ENCODE results near the gene LRRIQ4.

Gene LRRIQ4

DNA sequence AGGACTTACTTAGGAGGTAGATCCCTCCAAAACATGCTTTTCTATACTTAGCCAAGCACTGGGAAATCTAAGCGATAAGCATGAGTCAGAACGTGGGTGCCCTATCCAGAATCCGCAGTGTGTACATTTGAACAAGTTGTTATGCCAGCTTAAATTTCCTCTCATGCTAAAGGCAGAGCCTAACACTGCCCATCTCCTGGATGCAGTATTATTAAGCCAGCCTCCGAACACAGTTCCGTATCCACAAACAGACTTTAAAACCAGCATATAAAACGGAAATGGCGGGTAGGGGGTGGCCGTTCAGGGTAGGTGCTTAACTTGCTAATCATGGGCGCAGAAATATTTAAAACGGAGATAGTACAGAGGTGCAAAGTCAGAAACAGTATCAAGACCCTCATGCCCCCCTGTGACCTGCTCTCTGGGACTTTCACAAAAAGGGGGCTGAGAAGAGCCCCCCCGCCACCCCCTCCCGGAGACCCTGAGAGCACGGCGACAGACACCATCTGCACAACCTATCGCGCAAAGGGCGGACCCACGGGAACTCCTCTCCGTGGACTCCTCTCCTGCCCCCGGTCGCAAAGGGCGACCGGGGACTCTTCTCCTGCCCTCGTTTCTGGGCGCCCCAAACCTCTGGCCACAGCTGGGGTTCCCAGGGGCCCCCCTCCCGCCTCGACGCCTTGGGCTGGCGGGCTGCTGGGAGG lies 889 bp upstream of the LRRIQ4 start:
- DNase-seq: no peak

DNA sequence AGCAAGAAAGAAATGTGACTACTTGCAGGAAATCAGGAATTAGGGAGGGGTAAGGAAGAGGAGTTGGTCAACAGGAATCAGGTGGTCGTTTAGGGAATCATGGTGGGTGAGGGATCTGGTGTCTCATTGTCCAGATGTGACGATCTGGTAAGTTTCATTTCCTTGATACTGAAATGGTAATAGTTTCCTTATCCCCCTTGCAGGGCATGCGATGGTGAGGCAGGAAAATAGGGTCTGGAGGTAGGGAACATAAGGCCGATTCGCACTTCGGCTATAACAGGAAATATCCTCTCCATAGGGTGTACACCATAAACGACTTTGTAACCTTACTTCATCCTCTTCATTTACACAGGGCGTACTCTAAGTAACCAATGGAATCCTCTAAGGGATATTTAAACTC lies 608 bp downstream of the LRRIQ4 start:
- DNase-seq: no peak

DNA sequence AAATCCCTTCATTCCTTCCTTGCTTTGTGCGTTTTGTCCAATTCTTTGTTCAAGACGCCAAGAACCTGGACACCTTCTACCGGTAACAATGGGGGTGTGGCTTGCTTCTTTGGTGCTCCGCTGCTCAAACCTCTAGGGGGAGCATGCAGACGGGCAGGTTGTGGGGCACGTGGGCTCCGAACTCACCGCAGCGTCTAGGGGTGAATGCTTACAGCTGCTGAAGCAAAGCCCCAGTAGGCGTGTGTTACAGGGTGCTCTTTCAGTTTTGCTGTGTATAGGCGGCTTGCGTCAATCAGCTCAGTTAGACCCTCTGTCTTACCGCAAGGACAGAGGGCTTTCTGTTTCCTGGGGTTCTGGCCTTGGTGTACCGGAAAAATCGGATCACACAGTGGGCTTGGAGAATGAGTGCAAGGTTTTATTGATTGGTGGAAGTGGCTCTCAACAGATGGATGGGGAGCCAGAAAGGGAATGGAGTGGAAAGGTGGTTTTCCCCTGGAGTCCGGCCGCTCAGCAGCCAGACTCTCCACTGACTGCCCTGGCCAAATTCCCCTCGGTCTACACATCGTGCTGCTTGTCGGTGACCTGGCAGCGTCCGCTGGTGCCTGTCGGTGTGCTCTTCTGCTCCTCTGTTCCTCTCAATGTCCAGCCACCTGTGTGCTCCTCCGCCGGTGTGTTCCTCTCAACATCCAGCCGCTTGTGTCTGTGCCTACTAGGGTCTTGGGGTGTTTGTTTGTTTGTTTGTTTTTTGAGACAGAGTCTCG lies 1.3 kb downstream of the LRRIQ4 start:
- peak; percentile 60 for DNase-seq

DNA sequence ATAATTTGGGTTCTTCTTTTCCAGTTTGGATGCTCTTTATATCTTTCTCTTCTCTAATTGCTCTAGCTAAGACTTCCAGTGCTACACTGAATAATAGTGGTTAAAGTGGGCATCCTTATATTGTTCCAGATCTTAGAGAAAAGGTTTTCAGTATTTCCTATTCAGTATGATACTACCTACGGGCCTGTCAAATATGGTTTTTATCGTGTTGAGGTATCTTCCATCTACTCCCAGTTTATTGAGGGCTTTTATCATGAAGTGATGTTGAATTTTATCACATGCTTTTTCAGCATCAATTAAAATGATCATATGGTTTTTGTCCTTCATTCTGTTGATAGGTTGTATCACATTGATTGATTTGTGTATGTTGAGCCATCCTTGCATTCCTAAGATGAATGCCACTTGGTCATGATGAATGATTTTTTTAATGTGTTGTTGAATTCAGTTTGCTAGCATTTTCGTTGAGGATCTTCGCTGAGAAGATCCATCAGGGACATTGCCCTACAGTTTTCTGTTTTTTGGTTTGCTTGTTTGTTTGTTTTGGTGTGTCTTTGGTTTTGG lies 3.0 kb downstream of the LRRIQ4 start:
- no peak for DNase-seq

DNA sequence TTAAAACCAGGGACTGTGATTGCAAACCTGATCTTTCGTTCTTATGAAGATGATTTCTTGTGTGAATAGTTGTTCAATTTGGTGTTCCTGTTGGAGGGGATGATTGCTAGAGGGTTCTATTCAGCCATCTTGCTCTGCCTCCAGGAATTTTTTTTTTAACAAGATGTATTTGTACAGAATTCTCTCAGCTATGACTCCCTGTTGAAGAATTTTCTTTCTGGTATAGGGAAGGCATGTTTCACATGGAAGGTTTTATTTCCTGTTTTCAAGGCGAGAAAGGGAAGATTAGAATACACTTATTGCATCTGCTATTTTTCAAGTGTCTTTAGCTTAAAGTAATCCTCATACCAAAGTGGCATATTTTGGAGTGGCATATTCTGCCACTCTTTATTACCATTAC lies 5.6 kb downstream of the LRRIQ4 start:
- DNase-seq: no peak

DNA sequence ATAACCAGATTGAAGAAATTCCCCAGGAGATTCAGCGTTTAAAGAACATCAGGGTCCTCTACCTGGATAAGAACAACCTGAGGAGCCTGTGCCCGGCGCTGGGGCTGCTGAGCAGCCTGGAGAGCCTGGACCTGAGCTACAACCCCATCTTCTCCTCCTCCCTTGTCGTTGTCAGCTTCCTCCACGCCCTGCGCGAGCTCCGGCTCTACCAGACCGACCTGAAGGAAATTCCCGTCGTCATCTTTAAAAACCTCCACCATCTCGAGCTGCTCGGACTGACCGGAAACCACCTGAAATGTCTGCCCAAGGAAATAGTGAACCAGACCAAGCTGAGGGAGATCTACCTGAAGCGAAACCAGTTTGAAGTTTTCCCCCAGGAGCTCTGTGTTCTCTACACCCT lies 9.4 kb downstream of the LRRIQ4 start:
- no peak for DNase-seq

DNA sequence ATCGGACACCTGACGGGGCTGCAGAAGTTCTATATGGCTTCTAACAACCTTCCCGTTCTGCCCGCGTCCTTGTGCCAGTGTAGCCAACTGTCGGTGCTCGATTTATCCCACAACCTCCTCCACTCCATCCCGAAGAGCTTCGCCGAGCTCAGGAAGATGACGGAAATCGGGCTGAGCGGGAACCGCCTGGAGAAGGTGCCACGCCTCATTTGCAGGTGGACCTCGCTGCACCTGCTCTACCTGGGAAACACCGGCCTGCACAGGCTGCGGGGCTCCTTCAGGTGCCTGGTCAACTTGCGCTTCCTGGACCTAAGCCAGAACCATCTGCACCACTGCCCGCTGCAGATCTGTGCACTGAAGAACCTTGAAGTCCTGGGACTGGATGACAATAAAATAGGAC lies 9.9 kb downstream of the LRRIQ4 start:
- no peak for DNase-seq

DNA sequence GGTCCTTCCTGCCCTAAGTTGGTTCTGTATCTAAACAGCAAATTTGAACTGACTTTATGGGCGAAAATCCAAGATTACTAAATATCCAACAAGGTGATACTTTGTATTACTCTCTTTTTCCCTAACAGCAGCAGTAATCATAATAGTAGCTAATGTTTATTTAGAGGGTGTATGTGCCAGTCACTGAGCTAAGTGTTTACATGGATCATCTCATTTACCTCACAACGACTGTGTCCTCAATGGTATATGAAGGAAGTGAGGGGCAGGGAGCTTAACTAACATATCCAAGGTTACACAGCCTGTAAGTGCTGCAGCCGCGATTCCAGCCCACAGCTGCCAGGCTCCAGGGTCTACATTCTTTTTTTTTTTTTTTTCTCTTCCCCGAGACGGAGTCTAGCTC lies 10.3 kb downstream of the LRRIQ4 start:
- DNase-seq: no peak

DNA sequence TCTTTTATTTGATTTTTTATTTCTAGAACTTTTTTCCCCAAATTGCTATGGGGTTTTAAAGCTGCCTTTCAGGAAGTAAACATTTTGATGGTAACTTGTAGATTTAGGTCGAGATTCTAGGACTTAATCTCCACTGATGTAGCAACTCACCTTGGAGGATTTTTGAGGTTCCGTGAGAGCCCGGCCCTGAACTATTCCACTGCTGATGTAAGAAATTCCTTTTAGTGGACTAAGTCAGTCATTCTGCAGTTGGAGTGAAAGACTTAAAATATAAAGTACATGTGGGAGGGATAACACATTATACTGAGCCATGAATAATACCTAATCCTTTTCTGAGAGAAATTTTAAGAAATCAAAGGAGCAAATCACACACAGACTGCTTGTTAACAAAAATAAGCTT lies 12.6 kb downstream of the LRRIQ4 start:
- DNase-seq: no peak

DNA sequence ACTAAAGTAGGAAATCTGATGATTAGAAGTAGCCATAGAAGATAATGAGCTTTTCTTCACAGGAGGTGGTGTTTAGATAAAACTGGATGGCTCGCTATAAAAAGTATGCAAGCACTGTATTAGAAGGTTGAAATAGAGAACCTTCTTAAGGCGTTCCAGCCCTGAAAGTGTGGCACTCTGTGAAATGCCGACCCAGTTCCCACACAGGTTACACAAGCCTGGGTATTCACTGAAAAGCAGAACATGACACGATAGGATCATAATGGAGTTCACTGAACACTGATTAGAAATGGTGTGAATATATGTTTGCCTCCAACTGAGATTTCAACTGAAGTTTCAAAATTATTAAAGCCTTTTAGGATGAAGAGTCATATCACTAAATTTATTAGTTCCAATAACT lies 15.0 kb downstream of the LRRIQ4 start:
- no peak for DNase-seq

DNA sequence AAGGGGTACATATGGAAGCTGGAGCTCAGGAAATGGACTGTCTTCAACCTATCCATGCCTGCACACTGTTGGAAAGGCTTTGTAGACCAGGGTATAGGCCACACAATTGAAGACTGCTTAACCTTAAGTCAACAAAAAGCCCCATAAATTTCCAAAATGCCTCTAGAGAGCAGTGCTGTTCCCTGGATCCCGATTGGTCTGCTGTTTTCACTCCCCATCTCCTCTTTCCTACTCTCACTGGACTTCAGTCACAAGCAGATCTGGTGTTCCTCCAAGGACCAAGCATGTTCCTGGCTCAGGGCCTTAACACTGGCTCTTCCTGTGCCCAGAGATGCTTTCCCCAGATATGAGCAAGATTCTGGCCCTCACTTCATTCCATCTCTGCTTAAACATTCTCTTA lies 22.9 kb downstream of the LRRIQ4 start:
- no peak for DNase-seq

DNA sequence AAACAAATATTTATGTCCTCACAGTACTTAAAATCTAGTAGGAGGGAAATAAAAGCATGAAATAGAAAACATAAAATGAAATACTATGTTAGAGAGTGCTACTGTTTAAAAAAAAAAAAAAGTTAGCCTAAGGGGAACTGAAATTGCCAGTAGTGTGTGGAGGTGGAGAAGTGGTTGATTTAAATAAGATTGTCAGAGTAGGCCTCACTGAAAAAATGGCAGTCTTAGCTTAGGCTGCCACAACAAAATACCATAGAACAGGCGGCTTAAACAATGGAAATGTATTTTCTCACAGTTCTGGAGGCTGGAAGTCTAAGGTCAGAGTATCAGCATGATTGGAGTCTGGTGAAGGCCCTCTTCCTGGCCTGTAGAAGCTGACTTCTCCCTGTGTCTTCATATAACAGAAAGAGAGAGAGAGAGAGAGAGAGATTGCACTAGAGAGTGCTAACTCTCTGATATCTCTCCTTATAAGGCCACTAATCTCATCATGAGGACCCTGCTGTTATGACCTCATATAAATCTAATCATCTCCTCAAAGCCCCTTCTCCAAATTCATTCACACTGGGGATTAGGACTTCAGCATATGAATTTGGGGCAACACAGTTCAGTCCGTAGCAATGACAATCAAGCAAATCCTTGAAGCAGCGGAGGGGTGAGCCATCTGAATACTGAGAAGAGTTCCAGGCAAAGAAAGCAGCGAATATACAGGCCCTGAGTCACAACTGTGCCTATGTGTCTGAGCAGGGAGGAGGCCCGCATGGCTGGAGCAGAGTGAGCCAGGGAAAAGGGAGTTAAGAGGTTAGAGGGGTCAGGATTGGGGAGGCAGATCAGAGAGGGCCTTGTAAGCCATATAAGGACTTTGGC lies 23.6 kb downstream of the LRRIQ4 start:
- DNase-seq: no peak

DNA sequence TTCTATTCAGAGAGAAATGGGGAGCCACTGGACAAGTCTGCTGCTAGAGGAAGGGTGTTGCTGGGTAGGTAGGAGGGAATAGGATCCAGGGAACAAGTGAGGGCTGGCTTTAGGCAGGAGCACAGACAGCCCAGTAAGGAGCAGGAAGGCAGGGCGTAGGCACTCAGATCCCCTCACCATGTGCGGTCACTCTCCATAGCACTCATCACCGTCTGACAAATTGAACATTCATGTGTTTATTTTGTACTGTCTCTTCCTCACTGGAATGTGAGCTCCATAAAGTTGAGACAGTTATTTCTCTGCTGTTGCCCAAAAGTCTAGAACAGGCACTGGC lies 24.2 kb downstream of the LRRIQ4 start:
- no peak for DNase-seq

DNA sequence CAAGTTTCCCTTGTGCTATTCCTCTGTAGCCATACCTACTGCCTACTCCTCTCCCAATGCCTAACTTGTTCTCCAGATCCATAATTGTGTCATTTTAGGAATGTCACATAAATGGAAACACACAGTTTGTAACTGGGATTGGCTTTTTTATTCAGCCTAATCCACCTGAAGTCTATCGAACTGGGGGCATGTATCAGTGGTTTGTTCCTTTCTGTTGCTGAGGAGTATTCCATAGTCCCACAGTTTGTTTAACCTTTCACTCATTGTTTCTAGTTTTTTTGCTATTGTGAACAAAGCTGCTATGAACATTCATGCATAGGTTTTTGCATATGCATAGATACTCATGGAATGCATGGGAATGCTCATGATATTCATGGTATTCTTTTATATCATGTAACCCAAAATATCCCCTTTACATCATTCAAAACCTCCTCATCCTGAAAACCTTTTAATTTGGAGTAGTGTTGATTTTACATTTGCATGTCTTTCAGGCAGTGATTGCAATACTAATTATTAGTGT lies 25.9 kb downstream of the LRRIQ4 start:
- DNase-seq: no peak

DNA sequence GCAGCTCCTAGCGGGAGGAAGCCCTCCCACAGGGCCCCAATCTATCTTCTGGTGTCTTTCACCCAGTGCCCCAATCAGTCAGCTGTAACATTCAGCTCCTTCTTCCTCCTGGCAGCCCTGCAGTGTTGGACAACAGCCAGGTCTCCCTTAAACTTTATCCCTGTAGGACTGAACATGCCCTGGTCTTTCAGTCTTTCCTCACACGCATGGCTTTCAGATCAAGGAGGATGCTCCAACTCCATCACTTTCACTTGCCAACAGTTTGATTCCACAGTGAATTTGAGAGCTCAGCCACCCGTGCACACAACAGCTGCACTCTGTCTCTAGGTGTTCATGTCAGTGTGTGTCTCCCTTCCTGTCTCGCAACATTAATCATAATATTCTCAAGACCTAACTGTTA lies 28.5 kb downstream of the LRRIQ4 start:
- DNase-seq: no peak

DNA sequence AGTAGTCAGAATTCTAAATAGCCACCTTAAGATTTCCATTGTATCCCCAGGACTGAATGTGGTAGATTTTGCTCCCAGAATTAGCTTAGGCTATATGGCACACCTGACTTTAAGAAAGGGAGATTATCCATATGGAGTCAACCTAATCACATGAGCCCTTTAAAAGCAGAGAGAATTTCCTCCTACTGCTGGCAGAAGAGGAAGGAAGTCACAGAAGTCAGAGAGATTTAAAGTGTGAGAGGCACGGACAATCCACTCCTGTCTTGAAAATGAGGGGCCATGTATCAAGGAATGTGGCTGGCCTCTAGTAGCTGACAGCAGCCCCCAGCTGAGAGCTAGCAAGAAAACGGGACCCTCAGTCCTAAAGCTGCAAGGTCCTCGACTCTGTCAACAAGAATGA lies 30.3 kb downstream of the LRRIQ4 start:
- no peak for DNase-seq

DNA sequence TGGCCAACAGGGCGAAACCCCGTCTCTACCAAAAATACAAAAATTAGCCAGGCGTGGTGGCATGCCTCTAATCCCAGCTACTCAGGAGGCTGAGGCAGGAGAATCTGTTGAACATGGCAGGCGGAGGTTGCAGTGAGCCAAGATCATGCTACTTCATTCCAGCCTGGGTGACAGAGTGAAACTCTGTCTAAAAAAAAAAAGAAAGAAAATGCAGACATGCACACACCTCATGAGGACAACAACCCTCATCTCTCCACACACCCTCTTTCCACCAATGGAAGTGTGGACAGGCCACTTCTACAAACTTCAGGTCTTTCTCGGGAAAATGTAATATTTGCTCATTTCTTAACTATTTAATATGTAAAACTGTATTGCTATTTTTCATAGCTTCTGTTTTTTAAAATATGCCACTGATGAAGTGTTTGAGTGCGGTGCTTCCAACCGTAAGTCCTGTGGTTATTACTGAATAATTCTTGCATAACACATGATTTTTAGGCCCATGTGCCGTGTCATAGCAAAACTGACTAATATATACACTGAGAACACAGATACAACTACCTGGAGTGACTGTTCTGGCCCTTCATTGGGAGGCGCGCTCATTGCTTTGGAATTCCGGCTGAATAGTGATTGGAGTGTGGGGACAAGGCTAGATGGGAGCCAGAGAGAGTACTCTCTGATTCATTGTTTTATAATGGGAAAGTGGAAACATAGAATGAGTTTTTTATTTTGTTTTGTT lies 34.0 kb downstream of the LRRIQ4 start:
- no peak for DNase-seq

DNA sequence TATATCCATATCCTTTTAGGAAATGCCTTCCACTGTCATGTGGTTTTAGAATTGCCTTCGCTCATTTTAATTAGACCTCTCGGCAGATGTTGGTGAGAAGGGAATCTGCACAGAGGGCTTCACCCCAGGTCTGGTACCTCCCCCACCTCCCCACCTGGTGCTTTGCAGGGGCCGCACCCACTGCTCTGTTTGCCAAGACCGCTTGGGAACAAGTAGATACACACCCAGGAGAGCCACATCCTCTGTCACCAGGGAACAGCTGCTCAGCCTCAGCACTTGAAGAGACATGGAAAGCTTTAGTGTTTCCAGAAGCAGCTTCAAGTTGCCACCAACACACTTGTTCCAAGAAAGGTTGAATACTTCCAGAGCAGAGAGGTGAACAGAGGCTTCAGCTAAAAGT lies 35.2 kb downstream of the LRRIQ4 start:
- DNase-seq: no peak

DNA sequence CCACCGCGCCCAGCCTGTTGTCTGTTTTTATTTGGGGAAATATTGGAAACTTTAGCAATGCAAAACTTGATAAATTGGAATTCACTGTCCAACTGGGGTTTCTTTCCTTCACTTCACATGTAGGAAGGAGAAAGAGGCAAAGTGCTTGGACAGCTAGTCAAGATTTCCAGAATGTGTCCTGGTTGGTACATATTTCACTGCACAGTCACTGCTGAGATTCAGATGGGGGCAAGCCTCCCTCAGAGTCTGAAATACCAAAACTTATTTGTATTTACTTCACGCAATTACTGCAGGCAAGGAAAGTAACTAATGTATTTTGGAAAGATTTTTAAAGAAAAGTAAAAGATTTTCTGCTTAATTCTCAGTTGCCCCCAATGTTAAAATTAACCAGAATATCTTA lies 36.1 kb downstream of the LRRIQ4 start:
- no peak for DNase-seq

DNA sequence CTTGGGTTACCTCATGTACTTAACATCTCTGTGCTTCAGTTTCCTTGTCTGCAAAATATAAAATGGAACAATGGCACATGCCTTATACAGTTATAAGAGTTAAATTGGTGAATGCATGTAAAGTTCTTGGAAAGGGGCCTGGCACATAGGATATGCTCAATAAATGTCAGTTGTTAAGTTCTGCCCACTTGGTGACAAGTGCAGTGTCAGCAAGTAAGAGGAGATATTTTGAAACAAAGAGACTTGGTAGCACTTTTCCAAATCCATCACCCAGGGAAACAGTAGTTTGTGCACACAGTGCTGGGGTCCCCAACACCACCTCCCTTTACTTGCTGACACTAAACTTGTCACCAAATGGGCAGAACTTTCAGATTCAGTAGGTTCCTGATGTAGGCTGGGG lies 37.9 kb downstream of the LRRIQ4 start:
- no peak for DNase-seq

DNA sequence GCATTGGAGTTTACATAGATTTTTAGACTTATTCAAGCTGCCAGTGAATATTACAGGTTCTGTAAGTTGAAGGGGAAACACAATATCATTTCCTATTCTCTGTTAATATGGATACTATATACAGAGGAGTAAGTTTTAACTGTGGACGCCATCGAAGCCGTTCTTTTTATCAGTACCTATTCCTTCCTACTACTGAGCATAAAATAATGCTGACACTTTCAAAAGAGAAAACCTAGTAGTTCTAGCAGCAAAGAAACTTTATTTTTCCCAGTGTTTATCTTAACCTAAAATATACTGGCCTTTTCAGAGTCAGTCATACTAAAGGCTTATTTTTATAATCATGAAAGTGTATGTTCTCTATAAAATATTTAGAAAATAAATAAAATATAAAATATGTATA lies 42.8 kb downstream of the LRRIQ4 start:
- no peak for DNase-seq

DNA sequence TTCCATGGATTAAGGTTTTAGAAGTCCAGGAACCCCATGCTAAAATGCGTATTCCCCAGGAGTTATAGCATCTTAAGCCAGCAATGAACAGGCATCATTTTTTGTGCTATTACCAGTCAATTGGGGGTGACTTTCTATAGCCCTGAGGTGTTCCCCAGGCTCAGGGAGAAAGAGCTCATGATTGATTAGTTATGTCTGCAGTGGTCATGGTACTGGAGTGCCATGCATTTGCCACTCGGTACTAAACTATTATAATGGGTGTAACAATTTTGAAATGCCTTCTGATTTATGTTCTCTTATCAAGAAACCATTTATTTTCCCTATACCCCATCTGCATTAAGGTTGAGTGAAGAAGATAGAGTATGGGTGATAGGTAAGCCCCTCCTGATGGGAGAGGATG lies 45.1 kb downstream of the LRRIQ4 start:
- DNase-seq: no peak

DNA sequence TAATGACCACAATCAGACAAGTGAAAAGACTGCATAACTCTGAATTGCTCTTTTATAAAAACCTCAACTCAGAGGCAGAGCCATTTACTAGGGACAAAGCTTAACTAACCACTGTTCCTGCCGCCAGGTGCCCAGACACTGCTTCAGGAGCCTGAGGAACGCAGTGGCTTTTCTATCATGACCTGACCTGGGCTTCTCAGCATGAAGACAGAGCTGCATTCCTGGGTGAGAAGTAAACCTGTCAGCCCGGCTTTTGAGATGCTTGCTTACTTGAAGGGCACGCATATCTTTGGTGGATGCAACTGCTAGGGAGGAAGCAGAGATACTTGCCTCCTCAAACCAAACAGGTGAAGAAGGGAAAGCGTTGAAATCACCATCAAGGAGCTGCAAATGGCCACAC lies 49.2 kb downstream of the LRRIQ4 start:
- DNase-seq: no peak

All from effector CD4-positive, alpha-beta T cell (primary cell).